Activated naive CD4-positive, alpha-beta T cell treated with anti-CD3 and anti-CD28 coated beads for 36 hours (primary cell): ENCODE results near the gene SEL1L2. TPM values are rescaled to one million over a fixed set of nuclear protein-coding genes. Genes with fewer than 3 reads are reported as not detected.
A peak's percentile ranks its signal among the peaks of the same experiment; 100 is the strongest.

Source experiments
- CTCF ChIA-PET: fragments of 350-600 bp; sonication (Branson Sonifier 250); formaldehyde crosslinking; loops from one replicate; lab custom pipeline; 2021; ENCODE audit warnings: antibody characterized with exemption; lab: Charles Lee
- DNase-seq: peaks from one replicate; pipeline ENCODE4 v3.0.0-alpha.2; 2020
- H3K27ac Mint-ChIP-seq: one replicate; pipeline ENCODE4 v1.8.0; 2021; ENCODE audit warnings: mild to moderate bottlenecking, mixed read lengths
- H3K27me3 Mint-ChIP-seq: one replicate; pipeline ENCODE4 v1.8.0; 2021; ENCODE audit warnings: low read depth, mixed read lengths
- H3K36me3 Mint-ChIP-seq: one replicate; pipeline ENCODE4 v1.8.0; 2021; ENCODE audit warnings: low read depth, mixed read lengths
- H3K4me1 Mint-ChIP-seq: one replicate; pipeline ENCODE4 v1.8.0; 2021; ENCODE audit warnings: low read depth, mixed read lengths
- H3K4me3 Mint-ChIP-seq: one replicate; pipeline ENCODE4 v1.8.0; 2021; ENCODE audit warnings: mild to moderate bottlenecking, moderate library complexity, mixed read lengths
- H3K9me3 Mint-ChIP-seq: one replicate; pipeline ENCODE4 v1.8.0; 2021; ENCODE audit warnings: mixed read lengths
- intact Hi-C: fragments of 100-400 bp; cut with micrococcal nuclease; formaldehyde crosslinking; loops from one replicate; pipeline ENCODE4 v1.15.1; 2023
- total RNA-seq, 2 experiments: library from RNA; stranded (reverse); gene quantifications; one replicate each; pipeline ENCODE4 v1.2.3, GENCODE V29; 2021

SEL1L2 gene
- total RNA-seq, 2 experiments from 2014 or later, result not detected

GRCh38 chr20:13825465-13825864, 164.9 kb downstream of the SEL1L2 start:
- CTCF ChIA-PET, result interaction anchor here (0.6 kb wide), 2 partner anchors 18 to 31 kb away, joined by 3 to 4 read pairs; no protein-coding TSS in a partner anchor
- H3K9me3 Mint-ChIP-seq, result no peaks in the 10 kb centered on the region
- intact Hi-C loops, result no loop called here
- no peak overlapping the region for H3K27ac Mint-ChIP-seq
- peaks cover 4% of the 10 kb centered on the region for H3K36me3 Mint-ChIP-seq
- H3K4me1 Mint-ChIP-seq, result no peaks in the 10 kb centered on the region
- no peak for DNase-seq
- H3K4me3 Mint-ChIP-seq, result no peak overlapping the region
- peaks cover 7% of the 10 kb centered on the region for H3K27me3 Mint-ChIP-seq

GRCh38 chr20:13824459-13824858, 166.0 kb downstream of the SEL1L2 start:
- no peak for DNase-seq
- Mint-ChIP-seq H3K36me3 (peaks cover 5% of the 10 kb centered on the region), H3K9me3 (no peaks in the 10 kb centered on the region), H3K27me3 (peaks cover 4% of the 10 kb centered on the region), H3K4me1 (no peaks in the 10 kb centered on the region), H3K4me3 (no peak overlapping the region), H3K27ac (no peak overlapping the region)
- intact Hi-C loops, result no loop called here
- CTCF ChIA-PET, result interaction anchor here (1.2 kb wide), 1 partner anchor 230 kb away, joined by 3 read pairs; no protein-coding TSS in a partner anchor

GRCh38 chr20:13822459-13822858, 168.0 kb downstream of the SEL1L2 start:
- no peak for DNase-seq
- CTCF ChIA-PET, result interaction anchor here (1.1 kb wide), 1 partner anchor 232 kb away, joined by 3 read pairs; no protein-coding TSS in a partner anchor
- intact Hi-C loops, result no loop called here
- H3K4me3 Mint-ChIP-seq, result no peak overlapping the region
- H3K36me3 Mint-ChIP-seq, result peaks cover 8% of the 10 kb centered on the region
- H3K9me3 Mint-ChIP-seq, result no peaks in the 10 kb centered on the region
- peaks cover 9% of the 10 kb centered on the region for H3K4me1 Mint-ChIP-seq
- H3K27me3 Mint-ChIP-seq, result no peaks in the 10 kb centered on the region
- no peak overlapping the region for H3K27ac Mint-ChIP-seq

DNA sequence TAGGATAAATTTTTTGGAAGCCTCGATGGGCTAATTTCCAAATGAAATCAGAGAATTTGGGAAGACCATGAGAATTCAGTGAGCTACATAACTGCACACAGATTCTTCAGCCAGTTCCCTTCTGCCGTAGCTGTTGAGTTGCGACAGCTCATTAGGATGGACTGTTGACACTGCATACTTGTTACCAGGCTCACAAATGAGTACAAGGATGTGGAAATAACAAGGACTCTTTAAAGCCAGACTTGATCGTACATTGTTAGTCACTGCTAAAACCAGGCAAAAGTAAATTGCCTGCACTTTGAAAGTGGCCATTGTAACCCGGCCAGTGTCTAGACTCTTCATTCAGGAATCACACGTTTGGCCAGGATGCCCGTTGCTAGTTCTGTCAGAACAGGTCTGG, 168.5 kb downstream of the SEL1L2 start:
- Mint-ChIP-seq H3K27ac (no peak overlapping the region), H3K9me3 (no peaks in the 10 kb centered on the region)

DNA sequence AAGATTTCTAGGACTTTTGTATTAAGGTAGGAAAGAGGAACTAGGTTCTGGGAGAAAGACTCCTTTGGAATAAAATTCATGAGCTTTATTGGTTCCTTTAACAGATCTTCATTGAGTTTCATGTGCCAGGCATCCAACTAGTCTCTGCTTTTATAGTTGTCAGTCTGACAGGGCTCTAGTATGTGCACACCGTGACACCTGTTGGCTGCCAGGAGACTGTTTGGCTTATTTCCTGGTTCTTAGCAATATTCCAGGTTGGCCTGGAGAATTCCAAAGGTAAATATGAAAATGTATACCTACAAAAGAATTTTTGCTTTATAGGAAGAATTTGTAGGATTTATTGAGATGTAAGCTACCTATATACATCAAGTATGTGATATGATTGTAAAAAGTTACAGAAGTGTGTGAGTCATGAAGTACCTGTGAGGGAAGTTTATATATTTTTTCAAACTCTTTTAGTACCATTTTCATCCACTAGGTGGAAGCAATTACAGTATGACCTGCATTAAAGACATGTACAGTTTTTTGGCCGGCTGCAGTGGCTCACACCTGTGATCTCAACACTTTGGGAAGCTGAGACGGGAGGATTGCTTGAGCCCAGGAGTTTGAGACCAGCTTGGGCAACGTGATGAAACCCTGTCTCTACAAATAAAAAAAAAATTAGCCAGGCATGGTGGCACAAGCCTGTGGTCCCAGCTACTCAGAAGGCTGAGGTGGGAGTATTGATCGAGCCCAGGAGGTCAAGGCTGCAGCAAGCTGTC, 170.3 kb downstream of the SEL1L2 start:
- intact Hi-C loops, result loop anchor here (1.0 kb wide), 1 partner anchor 235 kb away; no protein-coding TSS in a partner anchor
- H3K4me1 Mint-ChIP-seq, result peaks cover 24% of the 10 kb centered on the region
- peak; percentile 16 for DNase-seq
- no peak overlapping the region for H3K4me3 Mint-ChIP-seq
- H3K27ac Mint-ChIP-seq, result no peak overlapping the region
- no peaks in the 10 kb centered on the region for H3K9me3 Mint-ChIP-seq
- H3K27me3 Mint-ChIP-seq, result no peaks in the 10 kb centered on the region
- peaks cover 18% of the 10 kb centered on the region for H3K36me3 Mint-ChIP-seq
- CTCF ChIA-PET, result interaction anchor here (0.6 to 3.5 kb wide), 13 partner anchors 10 to 536 kb away, joined by 3 to 20 read pairs (median 4); no protein-coding TSS in a partner anchor

More for the DNA sequence above, 168.5 kb downstream of the SEL1L2 start:
- Mint-ChIP-seq H3K4me3 (no peak overlapping the region), H3K27me3 (no peaks in the 10 kb centered on the region), H3K4me1 (peaks cover 14% of the 10 kb centered on the region), H3K36me3 (peaks cover 10% of the 10 kb centered on the region)
- CTCF ChIA-PET, result interaction anchor here (0.6 kb wide), 1 partner anchor 235 kb away, joined by 3 read pairs; no protein-coding TSS in a partner anchor
- DNase-seq, result no peak
- intact Hi-C loops, result no loop called here

DNA sequence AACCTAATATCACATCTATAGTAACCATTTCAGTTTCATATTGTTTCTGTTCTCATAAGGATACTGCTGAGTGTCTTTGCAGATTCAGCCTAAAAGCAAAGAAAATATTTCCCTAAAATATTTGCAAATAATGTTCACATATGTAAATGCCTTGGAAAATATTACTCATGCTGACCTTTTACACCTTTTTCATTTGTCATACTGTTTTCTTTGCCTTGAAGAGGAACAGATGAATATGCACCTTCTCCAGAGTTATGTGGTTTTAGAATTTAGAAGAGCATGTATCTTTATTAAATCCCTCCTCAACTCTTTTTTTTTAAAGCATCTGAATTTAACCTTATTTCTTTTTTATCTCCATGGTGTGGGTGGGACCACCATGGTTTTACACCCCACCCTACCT, 173.1 kb downstream of the SEL1L2 start:
- Mint-ChIP-seq H3K9me3 (no peaks in the 10 kb centered on the region), H3K27ac (peak overlapping the region; percentile 83), H3K36me3 (peaks cover 21% of the 10 kb centered on the region), H3K4me3 (no peak overlapping the region), H3K4me1 (peaks cover 26% of the 10 kb centered on the region), H3K27me3 (no peaks in the 10 kb centered on the region)
- intact Hi-C loops, result loop anchor here (2.0 kb wide), 1 partner anchor 33 kb away; the partner anchor contains the start of genes ESF1 and NDUFAF5
- CTCF ChIA-PET, result interaction anchor here (1.8 to 3.5 kb wide), 2 partner anchors 32 to 237 kb away, joined by 6 to 20 read pairs; partner anchors contain the start of genes ESF1 and NDUFAF5
- no peak for DNase-seq

DNA sequence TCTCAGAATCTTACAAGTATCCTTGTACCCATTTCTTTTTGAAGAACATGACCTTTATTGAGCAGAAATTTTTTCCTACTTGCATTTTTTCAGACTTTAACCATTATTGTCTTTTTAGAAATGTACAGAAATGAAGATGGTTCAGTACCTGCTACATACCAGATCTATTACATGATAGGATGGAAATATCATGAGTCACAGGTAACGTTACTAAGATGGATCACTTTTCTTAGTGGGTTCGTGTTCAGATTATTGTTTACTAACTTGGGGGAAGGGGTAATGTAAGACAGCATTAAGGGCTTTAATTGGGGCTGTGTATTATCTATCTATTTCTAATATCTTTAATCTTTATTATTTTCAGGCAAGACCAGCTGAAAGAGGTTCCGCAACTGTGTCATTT, 173.7 kb downstream of the SEL1L2 start:
- CTCF ChIA-PET, result interaction anchor here (0.5 kb wide), 1 partner anchor 237 kb away, joined by 3 read pairs; no protein-coding TSS in a partner anchor
- Mint-ChIP-seq H3K36me3 (peaks cover 21% of the 10 kb centered on the region), H3K27me3 (no peaks in the 10 kb centered on the region), H3K27ac (peak overlapping the region; percentile 81), H3K4me1 (peaks cover 31% of the 10 kb centered on the region), H3K4me3 (no peak overlapping the region), H3K9me3 (no peaks in the 10 kb centered on the region)
- no peak for DNase-seq
- intact Hi-C loops, result loop anchor here (2.0 kb wide), 1 partner anchor 32 kb away; the partner anchor contains the start of genes ESF1 and NDUFAF5

DNA sequence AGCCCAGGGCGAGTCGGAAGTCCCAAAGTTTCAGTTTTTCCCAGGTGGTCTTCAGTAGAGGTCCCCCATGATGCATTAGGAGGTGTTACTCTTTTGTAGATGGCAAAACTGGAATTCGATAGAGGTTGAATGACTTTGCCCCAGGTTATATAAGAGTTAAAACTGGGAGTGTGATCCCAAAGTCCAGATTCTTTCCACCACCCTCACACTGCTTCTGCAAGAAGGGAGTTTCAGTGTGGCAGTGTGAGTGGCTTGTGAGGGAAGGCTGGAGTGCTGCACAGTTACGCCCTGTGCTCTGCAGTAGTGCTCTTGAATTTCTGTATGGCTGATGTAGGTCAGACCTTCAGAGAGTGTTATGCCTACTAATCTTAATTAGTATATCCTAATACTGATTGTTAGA, 175.7 kb downstream of the SEL1L2 start:
- CTCF ChIA-PET, result no interaction called here
- peaks cover 16% of the 10 kb centered on the region for H3K36me3 Mint-ChIP-seq
- no peak for DNase-seq

DNA sequence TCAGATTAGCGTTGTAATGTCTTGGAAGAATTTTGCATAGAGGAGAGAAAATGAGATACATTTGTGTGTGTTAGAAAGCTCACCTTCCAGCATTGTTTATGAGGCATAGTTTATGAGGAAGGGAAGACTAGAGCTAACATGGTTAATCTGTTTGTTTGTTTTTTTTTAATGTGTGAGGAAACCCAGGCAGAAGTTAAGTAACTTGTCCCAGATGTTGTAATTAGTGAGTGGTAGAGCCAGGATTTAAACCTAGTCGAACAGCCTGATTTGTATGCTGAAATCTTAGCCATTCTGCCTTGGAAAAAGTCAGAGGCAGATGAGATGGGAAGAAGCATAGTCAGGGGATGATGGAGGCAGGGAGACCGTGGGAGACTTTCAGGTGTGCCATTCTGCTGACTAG, 176.5 kb downstream of the SEL1L2 start:
- Mint-ChIP-seq H3K36me3 (peaks cover 16% of the 10 kb centered on the region), H3K9me3 (no peaks in the 10 kb centered on the region), H3K4me1 (peaks cover 31% of the 10 kb centered on the region), H3K27ac (no peak overlapping the region), H3K4me3 (no peak overlapping the region), H3K27me3 (no peaks in the 10 kb centered on the region)
- CTCF ChIA-PET, result interaction anchor here (0.8 kb wide), 1 partner anchor 41 kb away, joined by 4 read pairs; no protein-coding TSS in a partner anchor
- DNase-seq, result no peak
- intact Hi-C loops, result no loop called here

More for the DNA sequence above, 175.7 kb downstream of the SEL1L2 start:
- Mint-ChIP-seq H3K27ac (no peak overlapping the region), H3K4me1 (peaks cover 31% of the 10 kb centered on the region), H3K27me3 (no peaks in the 10 kb centered on the region), H3K9me3 (no peaks in the 10 kb centered on the region), H3K4me3 (no peak overlapping the region)
- intact Hi-C loops, result no loop called here

- H3K27me3 Mint-ChIP-seq, result no peaks in the 10 kb centered on the region
- peaks cover 7% of the 10 kb centered on the region for H3K4me1 Mint-ChIP-seq
- CTCF ChIA-PET, result no interaction called here
- intact Hi-C loops, result no loop called here
- H3K4me3 Mint-ChIP-seq, result no peak overlapping the region
- DNase-seq, result no peak
- no peak overlapping the region for H3K27ac Mint-ChIP-seq
- no peaks in the 10 kb centered on the region for H3K9me3 Mint-ChIP-seq
- H3K36me3 Mint-ChIP-seq, result peaks cover 10% of the 10 kb centered on the region
Measured at GRCh38 chr20:13810446-13810845, 180.0 kb downstream of the SEL1L2 start.

GRCh38 chr20:13809855-13810254, 180.6 kb downstream of the SEL1L2 start:
- no peak for DNase-seq
- intact Hi-C loops, result no loop called here
- H3K4me1 Mint-ChIP-seq, result peaks cover 7% of the 10 kb centered on the region
- H3K9me3 Mint-ChIP-seq, result no peaks in the 10 kb centered on the region
- H3K36me3 Mint-ChIP-seq, result peaks cover 10% of the 10 kb centered on the region
- H3K4me3 Mint-ChIP-seq, result no peak overlapping the region
- H3K27me3 Mint-ChIP-seq, result no peaks in the 10 kb centered on the region
- CTCF ChIA-PET, result no interaction called here
- H3K27ac Mint-ChIP-seq, result no peak overlapping the region

GRCh38 chr20:13809373-13809772, 181.0 kb downstream of the SEL1L2 start:
- no peak overlapping the region for H3K27ac Mint-ChIP-seq

More at GRCh38 chr20:13809373-13809772, 181.0 kb downstream of the SEL1L2 start:
- Mint-ChIP-seq H3K9me3 (no peaks in the 10 kb centered on the region), H3K4me1 (peaks cover 7% of the 10 kb centered on the region), H3K36me3 (peaks cover 10% of the 10 kb centered on the region), H3K27me3 (no peaks in the 10 kb centered on the region), H3K4me3 (no peak overlapping the region)
- intact Hi-C loops, result no loop called here
- CTCF ChIA-PET, result no interaction called here
- DNase-seq, result no peak
